ENCODE data around the gene TCERG1L. TPM values are rescaled to one million over a fixed set of nuclear protein-coding genes. Genes with fewer than 3 reads are reported as not detected.

TCERG1L gene
- total and polyA plus RNA-seq, 11 donors, result 0.11 to 0.25 TPM; not detected in 9

DNA sequence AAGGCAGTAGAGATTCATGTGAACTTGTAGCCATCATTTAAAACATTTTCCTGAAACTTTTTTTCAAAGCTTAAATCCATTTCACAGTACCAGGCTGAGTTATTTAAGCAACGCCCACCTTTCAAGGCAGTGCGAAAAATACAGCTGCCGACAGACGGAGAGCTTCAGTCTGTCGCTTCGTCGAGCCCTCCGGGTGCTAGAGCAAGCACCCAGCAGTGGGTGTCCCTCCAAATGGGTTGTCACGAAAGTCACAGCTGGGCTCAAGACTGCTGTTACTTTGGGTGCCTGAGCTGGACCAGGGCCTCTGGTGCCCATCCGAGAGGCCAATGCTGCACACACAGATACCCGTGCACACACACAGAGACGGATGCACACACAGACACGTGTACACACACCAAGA lies 135.6 kb downstream of the TCERG1L start:
- WGBS, 4 donors, result 79 to 82% (median 81%) methylated on average over 11 to 13 of the region's 13 CpGs
- TF ChIP-seq, protein P1, sequence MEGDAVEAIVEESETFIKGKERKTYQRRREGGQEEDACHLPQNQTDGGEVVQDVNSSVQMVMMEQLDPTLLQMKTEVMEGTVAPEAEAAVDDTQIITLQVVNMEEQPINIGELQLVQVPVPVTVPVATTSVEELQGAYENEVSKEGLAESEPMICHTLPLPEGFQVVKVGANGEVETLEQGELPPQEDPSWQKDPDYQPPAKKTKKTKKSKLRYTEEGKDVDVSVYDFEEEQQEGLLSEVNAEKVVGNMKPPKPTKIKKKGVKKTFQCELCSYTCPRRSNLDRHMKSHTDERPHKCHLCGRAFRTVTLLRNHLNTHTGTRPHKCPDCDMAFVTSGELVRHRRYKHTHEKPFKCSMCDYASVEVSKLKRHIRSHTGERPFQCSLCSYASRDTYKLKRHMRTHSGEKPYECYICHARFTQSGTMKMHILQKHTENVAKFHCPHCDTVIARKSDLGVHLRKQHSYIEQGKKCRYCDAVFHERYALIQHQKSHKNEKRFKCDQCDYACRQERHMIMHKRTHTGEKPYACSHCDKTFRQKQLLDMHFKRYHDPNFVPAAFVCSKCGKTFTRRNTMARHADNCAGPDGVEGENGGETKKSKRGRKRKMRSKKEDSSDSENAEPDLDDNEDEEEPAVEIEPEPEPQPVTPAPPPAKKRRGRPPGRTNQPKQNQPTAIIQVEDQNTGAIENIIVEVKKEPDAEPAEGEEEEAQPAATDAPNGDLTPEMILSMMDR (IDR thresholded peaks at IDR 0.05), result no peak
- no peak for TF ChIP-seq POLR2A (IDR thresholded peaks at IDR 0.05)

DNA sequence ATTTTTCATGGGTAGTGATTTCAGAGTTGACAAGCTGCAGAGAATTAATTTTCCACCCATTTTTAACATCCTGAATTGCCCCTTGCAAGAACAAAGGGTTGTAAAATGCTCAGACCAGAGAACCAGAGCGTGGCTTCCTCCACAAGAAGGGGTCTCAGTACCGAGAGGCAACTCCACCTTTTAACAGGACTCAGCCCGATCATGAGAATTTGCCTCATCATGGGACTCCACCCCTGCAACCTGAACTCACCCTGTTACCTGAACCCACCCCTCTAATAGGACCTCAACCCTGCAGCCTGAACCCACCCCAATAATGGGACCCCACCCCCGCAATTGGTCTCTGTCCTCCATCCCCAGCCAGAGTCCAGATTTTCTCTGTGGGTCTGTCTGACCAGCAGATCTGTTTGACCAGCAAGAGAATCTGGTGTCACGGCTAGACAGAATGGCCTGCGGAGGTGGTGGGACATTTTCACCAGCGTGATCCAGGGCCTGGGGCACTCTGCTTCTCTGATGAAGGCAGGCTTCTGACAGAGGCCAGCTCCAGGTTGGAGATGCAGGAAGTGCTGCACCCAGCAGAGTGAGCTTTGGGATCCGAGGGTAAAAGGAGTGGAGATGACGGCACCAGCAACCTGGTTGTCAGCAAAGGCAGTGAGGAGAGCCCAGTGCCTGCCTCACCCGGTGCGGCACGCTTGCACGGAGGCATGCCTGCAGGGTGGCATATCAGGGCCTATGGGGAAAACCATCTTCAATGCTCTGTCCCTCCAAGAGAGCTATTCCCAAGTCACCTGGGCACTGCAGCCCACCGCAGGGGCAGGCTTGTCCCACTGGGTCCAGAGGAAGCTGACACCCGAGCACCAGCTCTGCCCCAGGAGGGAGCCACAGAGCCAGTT lies 136.6 kb downstream of the TCERG1L start:
- no peak overlapping the region for H3K27ac ChIP-seq
- TF ChIP-seq POLR2A (IDR thresholded peaks at IDR 0.05), result no peak
- TF ChIP-seq, protein P1 (IDR thresholded peaks at IDR 0.05), result no peak
- no peak for DNase-seq
- H3K27me3 ChIP-seq, result peaks cover 0 to 31% (median 6%) of the 10 kb centered on the region in 9 donors
- intact Hi-C loops (cut with DNase I), result no loop called here
- ATAC-seq, result no peak
- no peaks in the 10 kb centered on the region for H3K9me3 ChIP-seq
- no peaks in the 10 kb centered on the region for H3K36me3 ChIP-seq
- H3K4me1 ChIP-seq, result peaks cover 0 to 7% (median 0%) of the 10 kb centered on the region in 12 donors
- 76 to 81% (median 79%) methylated on average over 15 of the region's 15 CpGs for WGBS, 4 donors
- H3K4me3 ChIP-seq, result no peak overlapping the region

More for the DNA sequence above, 135.6 kb downstream of the TCERG1L start:
- Histone ChIP-seq H3K27me3 (peaks cover 0 to 37% (median 6%) of the 10 kb centered on the region in 9 donors), H3K4me1 (peaks cover 0 to 7% (median 0%) of the 10 kb centered on the region in 12 donors), H3K9me3 (no peaks in the 10 kb centered on the region), H3K4me3 (no peak overlapping the region), H3K27ac (no peak overlapping the region), H3K36me3 (no peaks in the 10 kb centered on the region)
- intact Hi-C loops (cut with DNase I), result no loop called here
- DNase-seq (no peak), ATAC-seq (no peak)

DNA sequence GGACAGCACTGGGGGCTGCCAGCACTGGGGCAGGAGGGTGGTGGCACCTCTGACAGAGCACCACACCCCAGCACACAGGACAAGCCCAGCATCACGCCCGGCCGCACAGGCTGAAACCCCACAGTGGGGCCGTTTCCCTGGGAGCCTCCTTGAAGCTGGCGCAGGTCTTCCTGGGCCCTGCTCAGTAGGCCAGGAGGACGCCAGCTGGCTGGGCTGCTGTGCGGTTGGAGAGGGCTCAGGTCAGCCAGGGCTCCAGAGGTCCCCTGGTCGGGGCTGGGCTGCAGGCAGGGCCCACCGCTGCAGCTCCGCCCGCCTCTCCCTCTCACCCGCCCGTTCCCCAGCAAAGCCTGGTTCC lies 137.3 kb downstream of the TCERG1L start:
- no peak for ATAC-seq
- WGBS, 4 donors, result 61 to 70% (median 67%) methylated on average over 9 to 13 of the region's 13 CpGs
- intact Hi-C loops (cut with DNase I), result no loop called here
- Histone ChIP-seq H3K27me3 (peaks cover 0 to 24% (median 4%) of the 10 kb centered on the region in 9 donors), H3K27ac (no peak overlapping the region), H3K4me3 (no peak overlapping the region), H3K36me3 (no peaks in the 10 kb centered on the region), H3K4me1 (peaks cover 0 to 7% (median 0%) of the 10 kb centered on the region in 12 donors), H3K9me3 (no peaks in the 10 kb centered on the region)
- TF ChIP-seq POLR2A (IDR thresholded peaks at IDR 0.05), result no peak
- TF ChIP-seq, protein P1 (IDR thresholded peaks at IDR 0.05), result no peak
- no peak for DNase-seq

DNA sequence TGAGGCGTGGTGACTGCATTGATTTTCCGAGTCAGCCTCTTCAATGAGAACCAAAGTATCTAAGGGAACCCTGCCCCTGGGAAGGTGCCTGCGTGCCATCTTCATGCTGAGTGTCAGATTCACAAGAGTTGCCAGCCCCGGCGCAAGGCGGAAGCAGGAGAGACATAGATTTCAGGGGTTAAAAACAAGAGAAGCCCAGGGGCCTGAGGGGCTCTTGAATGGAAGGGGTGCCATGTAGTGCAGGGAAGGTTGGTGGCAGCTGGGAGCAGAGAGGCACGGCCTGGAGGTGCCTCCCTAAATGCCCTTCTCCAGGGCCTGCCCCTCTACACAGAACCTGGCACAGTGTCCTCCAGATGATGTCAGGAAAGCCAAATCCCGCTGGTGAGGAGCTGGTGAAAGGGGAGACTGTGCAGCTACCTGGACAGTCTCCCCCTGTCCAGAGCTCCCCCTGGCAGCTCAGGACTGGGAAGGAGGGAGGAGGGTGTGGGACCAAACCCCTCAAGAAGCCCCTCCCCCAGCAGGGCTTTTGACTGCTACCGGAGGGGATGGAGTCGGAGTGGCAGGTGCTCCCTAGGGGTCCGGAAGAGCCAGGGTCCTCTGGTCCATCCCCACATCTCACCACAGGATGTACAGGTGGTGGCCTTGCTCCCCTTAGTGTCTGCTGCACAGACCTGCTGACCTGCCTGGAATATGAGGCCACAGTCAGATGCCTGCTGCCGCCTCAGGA lies 137.9 kb downstream of the TCERG1L start:
- ATAC-seq, result no peak
- WGBS, 4 donors, result 82 to 89% (median 88%) methylated on average over 11 to 12 of the region's 12 CpGs
- Histone ChIP-seq H3K27ac (no peak overlapping the region), H3K9me3 (no peaks in the 10 kb centered on the region), H3K27me3 (peaks cover 0 to 18% (median 3%) of the 10 kb centered on the region in 9 donors), H3K36me3 (no peaks in the 10 kb centered on the region), H3K4me1 (peaks cover 0 to 7% (median 0%) of the 10 kb centered on the region in 12 donors), H3K4me3 (no peak overlapping the region)
- intact Hi-C loops (cut with DNase I), result no loop called here
- TF ChIP-seq, protein P1 (IDR thresholded peaks at IDR 0.05), result no peak
- no peak for TF ChIP-seq POLR2A (IDR thresholded peaks at IDR 0.05)
- no peak for DNase-seq
